HG03039 (cell line): ENCODE measurements around the gene ZNF74.
"Not testable (repeated sequence)": the region's sequence is repeated elsewhere in the genome, so short reads cannot be mapped to it uniquely, and the experiment has no call there.

Experiments used
- ATAC-seq: cut with Tn5 transposase; IDR thresholded peaks from one replicate; pipeline ENCODE4 v1.9.1; 2021; ENCODE audit warnings: mild to moderate bottlenecking, moderate library complexity; ENCODE audit not compliant: unreplicated experiment

The ZNF74 gene

GRCh38 chr22:20374130-20374529 lies 19.8 kb upstream of the ZNF74 start:
- not testable (repeated sequence) for ATAC-seq

GRCh38 chr22:20376281-20376680 lies 17.7 kb upstream of the ZNF74 start:
- not testable (repeated sequence) for ATAC-seq

- ATAC-seq: not testable (repeated sequence)
Measured at GRCh38 chr22:20376983-20377382, 17.0 kb upstream of the ZNF74 start.

GRCh38 chr22:20378110-20378509 lies 15.8 kb upstream of the ZNF74 start:
- ATAC-seq: no peak

- not testable (repeated sequence) for ATAC-seq
Measured at GRCh38 chr22:20378684-20379083, 15.3 kb upstream of the ZNF74 start.

- no peak for ATAC-seq
Measured at GRCh38 chr22:20380486-20380885, 13.5 kb upstream of the ZNF74 start.

GRCh38 chr22:20383538-20383937 lies 10.4 kb upstream of the ZNF74 start:
- ATAC-seq: no peak

GRCh38 chr22:20384171-20384570 lies 9.8 kb upstream of the ZNF74 start:
- ATAC-seq: no peak

- ATAC-seq: no peak
Measured at GRCh38 chr22:20384865-20385264, 9.1 kb upstream of the ZNF74 start.

- no peak for ATAC-seq
Measured at GRCh38 chr22:20386336-20386735, 7.6 kb upstream of the ZNF74 start.

- ATAC-seq: no peak
Measured at GRCh38 chr22:20386972-20387371, 7.0 kb upstream of the ZNF74 start.

GRCh38 chr22:20388200-20388599 lies 5.8 kb upstream of the ZNF74 start:
- no peak for ATAC-seq

- no peak for ATAC-seq
Measured at GRCh38 chr22:20389288-20389687, 4.7 kb upstream of the ZNF74 start.

GRCh38 chr22:20390394-20390907 lies 3.5 kb upstream of the ZNF74 start:
- ATAC-seq: no peak

- no peak for ATAC-seq
Measured at GRCh38 chr22:20391222-20391621, 2.7 kb upstream of the ZNF74 start.

- ATAC-seq: not testable (repeated sequence)
Measured at GRCh38 chr22:20392365-20392881, 1.5 kb upstream of the ZNF74 start.

GRCh38 chr22:20392983-20393704 lies 807 bp upstream of the ZNF74 start:
- ATAC-seq: no peak

GRCh38 chr22:20395181-20395906 lies 1.4 kb downstream of the ZNF74 start:
- ATAC-seq: no peak

GRCh38 chr22:20395907-20396287 lies 1.9 kb downstream of the ZNF74 start:
- no peak for ATAC-seq

- ATAC-seq: no peak
Measured at GRCh38 chr22:20396639-20397038, 2.7 kb downstream of the ZNF74 start.

GRCh38 chr22:20397498-20397897 lies 3.5 kb downstream of the ZNF74 start:
- no peak for ATAC-seq

GRCh38 chr22:20398420-20398819 lies 4.5 kb downstream of the ZNF74 start:
- ATAC-seq: no peak
